Muscle layer of colon (tissue), 2 donors: ENCODE results near the gene ZNF805.
A peak's percentile ranks its signal among the peaks of the same experiment; 100 is the strongest.
"Not testable (repeated sequence)": the region's sequence is repeated elsewhere in the genome, so short reads cannot be mapped to it uniquely, and the experiment has no call there.

Experiments
- H3K27ac ChIP-seq: one replicate; pipeline ENCODE4 v1.7.0; 2013; ENCODE audit warnings: low read depth, mild to moderate bottlenecking, low read length, moderate library complexity
- H3K27me3 ChIP-seq, 2 donors: one replicate each; pipeline ENCODE4 v1.7.0; 2013; ENCODE audit warnings: low read length in 2 of 2, mild to moderate bottlenecking in 2 of 2; ENCODE audit not compliant: insufficient read depth in 2 of 2, control insufficient read depth in 1 of 2
- H3K36me3 ChIP-seq: one replicate; pipeline ENCODE4 v1.7.0; 2013; ENCODE audit warnings: mild to moderate bottlenecking, low read length; ENCODE audit not compliant: insufficient read depth
- H3K4me1 ChIP-seq: one replicate; pipeline ENCODE4 v1.7.0; 2013; ENCODE audit warnings: mild to moderate bottlenecking, low read length; ENCODE audit not compliant: insufficient read depth
- H3K4me3 ChIP-seq, 2 donors: one replicate each; pipeline ENCODE4 v1.7.0; 2013; ENCODE audit warnings: low read length in 2 of 2, low read depth in 1 of 2, mild to moderate bottlenecking in 1 of 2, moderate library complexity in 1 of 2
- H3K9ac ChIP-seq: one replicate; pipeline ENCODE4 v1.7.0; 2013; ENCODE audit warnings: low read length
- H3K9me3 ChIP-seq: one replicate; pipeline ENCODE4 v1.7.0; 2013; ENCODE audit warnings: mild to moderate bottlenecking, low read length
- donor health status: abdominal sarcoma.
- donor health status: Adenocarcinoma of cecum.

The ZNF805 gene

GRCh38 chr19:57240311-57241090 is at the start of gene ZNF805:
Gene ZNF805, plus strand, starts transcription at chr19:57240632. Its CDS starts 260 bp downstream, at chr19:57240892.
- peaks cover 17% of the 10 kb centered on the region for H3K4me1 ChIP-seq

DNA sequence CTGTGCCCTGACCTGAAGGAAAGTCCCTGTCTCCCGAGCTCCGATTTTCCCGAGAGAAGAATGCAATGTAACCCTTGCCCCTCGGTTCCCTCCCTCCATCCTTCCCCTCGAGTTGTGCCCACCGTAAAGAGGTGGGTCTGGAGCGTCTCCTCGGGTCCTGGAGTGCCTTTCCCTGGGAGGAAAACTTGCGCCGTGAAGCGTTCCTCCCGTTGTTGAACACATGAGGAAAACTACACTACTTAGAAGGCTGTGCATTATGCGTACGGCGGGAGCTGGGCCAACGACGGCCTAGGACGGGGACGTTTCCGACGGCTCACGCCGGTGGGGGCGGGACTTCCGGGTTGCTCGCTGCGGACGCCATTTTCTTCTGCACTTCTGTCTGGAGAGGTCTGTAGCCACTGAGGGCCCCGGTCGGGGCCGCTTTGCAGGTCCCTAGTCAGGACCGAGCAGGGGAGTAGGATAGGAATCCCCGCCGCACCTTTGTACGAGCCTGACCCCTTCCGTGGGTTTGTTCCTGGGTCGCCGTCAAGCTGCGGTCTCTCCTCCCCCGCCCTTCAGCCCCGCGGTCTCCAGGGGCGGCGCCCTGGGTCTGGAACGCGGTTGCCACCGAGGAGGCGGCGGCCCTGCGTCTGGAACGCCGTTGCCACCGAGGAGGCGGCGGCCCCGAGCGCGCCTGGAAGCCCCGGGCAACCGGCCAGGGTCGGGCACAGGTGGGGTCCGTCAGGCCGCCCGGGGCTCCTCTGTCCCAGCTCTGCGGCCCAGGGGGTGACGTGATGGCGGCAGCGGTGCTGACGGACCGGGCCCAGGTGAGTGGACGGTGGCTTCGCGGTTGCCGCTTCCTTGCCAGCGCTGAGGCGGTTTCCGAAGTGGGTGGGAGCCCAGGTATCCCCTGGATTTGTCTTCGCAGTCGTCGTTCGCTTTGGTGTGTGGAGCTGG is 49.0 kb upstream of the ZNF805 start, which contains the start of gene ZNF264:
Gene ZNF264, plus strand, starts transcription at position 360 of the 936 bp plus-strand sequence. Its CDS starts 414 bp downstream, at position 774.
- H3K27ac ChIP-seq, result peak within 1 kb of the TSS; percentile 80
- H3K9me3 ChIP-seq, result peaks cover 4% of the 10 kb centered on the region
- peaks cover 15% of the 10 kb centered on the region for H3K4me1 ChIP-seq
- no peaks in the 10 kb centered on the region for H3K27me3 ChIP-seq
- peaks cover 33% of the 10 kb centered on the region for H3K36me3 ChIP-seq
- H3K4me3 ChIP-seq, result peak within 1 kb of the TSS; percentile 84 to 94
- H3K9ac ChIP-seq, result peak within 1 kb of the TSS; percentile 69

More at GRCh38 chr19:57240311-57241090, at the start of gene ZNF805:
- Histone ChIP-seq H3K27ac (peak within 1 kb of the TSS; percentile 77), H3K9ac (peak within 1 kb of the TSS; percentile 96), H3K9me3 (no peaks in the 10 kb centered on the region), H3K4me3 (peak within 1 kb of the TSS; percentile 84 to 93), H3K27me3 (no peaks in the 10 kb centered on the region), H3K36me3 (peaks cover 21% of the 10 kb centered on the region)

GRCh38 chr19:57192077-57192420 is 48.4 kb upstream of the ZNF805 start:
- Histone ChIP-seq H3K4me1 (peaks cover 15% of the 10 kb centered on the region), H3K9ac (peak overlapping the region; percentile 69), H3K4me3 (peak overlapping the region; percentile 84 to 94), H3K9me3 (peaks cover 3% of the 10 kb centered on the region), H3K36me3 (peaks cover 38% of the 10 kb centered on the region), H3K27me3 (no peaks in the 10 kb centered on the region), H3K27ac (peak overlapping the region; percentile 80)

DNA sequence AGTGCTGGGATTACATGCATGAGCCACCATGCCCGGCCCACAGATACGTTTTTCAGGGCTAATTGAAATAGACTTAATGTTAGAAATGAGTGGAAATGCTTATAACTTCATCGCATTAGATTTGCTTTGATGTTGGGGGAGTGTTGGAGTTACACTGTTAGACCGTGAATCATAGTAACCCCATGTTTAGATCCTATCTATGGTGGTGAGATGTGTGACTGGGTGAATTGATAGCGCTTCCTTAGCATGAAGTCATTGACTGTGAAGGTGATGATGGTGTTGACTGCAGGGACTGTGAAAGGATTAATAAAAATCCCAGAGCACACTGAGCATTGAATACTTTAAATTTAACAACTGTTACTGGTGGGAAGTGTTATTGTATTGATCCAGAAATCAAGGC is 47.4 kb upstream of the ZNF805 start:
- no peaks in the 10 kb centered on the region for H3K27me3 ChIP-seq
- no peak overlapping the region for H3K27ac ChIP-seq
- no peak overlapping the region for H3K9ac ChIP-seq
- H3K4me3 ChIP-seq, result peak overlapping the region in 1 of 2 donors; percentile 84
- H3K36me3 ChIP-seq, result peaks cover 47% of the 10 kb centered on the region
- no peaks in the 10 kb centered on the region for H3K9me3 ChIP-seq
- H3K4me1 ChIP-seq, result peaks cover 15% of the 10 kb centered on the region

DNA sequence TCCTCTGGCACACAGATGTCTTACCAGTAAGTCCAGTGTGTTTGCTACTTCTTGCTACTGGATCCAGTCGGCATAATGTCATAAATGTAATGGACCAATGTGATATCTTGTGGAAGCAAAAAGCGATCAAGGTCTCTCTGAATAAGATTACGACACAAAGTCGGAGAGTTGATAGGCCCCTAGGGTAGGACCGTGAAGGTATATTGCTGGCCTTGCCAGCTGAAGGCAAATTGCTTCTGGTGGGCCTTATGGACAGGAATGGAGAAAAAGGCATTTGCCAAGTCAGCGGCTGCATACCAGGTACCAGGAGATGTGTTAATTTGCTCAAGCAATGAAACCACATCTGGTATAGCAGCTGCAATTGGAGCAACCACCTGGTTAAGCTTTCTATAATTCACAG is 42.6 kb upstream of the ZNF805 start:
- not testable (repeated sequence) for H3K9me3 ChIP-seq, H3K27me3 ChIP-seq, H3K27ac ChIP-seq, H3K4me1 ChIP-seq, H3K9ac ChIP-seq, H3K4me3 ChIP-seq
- H3K36me3 ChIP-seq, result peaks cover 74% of the 10 kb centered on the region

DNA sequence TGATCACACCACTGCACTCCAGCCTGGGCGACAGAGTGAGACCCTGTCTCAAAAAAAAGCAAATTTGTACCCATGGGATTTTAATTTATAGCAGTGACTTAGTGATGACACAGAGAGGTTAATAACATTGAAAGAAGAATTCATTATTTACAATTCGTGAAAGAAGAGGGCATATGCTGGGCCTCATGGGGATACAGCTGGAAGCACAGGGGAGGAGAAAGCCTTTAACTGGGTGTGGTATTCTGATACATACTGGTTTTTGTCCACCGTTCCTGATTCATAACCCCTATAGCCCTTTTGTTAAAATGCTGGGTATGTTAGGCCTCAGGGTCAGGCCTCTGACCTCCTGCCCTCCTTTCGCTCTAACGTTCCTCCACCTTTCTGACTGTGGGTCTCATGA is 38.3 kb upstream of the ZNF805 start:
- Histone ChIP-seq H3K36me3 (peaks cover 49% of the 10 kb centered on the region), H3K9ac (no peak overlapping the region), H3K9me3 (no peaks in the 10 kb centered on the region), H3K27ac (no peak overlapping the region), H3K4me1 (no peaks in the 10 kb centered on the region), H3K4me3 (no peak overlapping the region), H3K27me3 (no peaks in the 10 kb centered on the region)

GRCh38 chr19:57210381-57210780 is 30.1 kb upstream of the ZNF805 start:
- H3K27me3 ChIP-seq, result no peaks in the 10 kb centered on the region
- no peaks in the 10 kb centered on the region for H3K9me3 ChIP-seq
- no peak overlapping the region for H3K27ac ChIP-seq
- peaks cover 62% of the 10 kb centered on the region for H3K36me3 ChIP-seq
- H3K4me3 ChIP-seq, result no peak overlapping the region
- H3K9ac ChIP-seq, result no peak overlapping the region
- H3K4me1 ChIP-seq, result no peaks in the 10 kb centered on the region

DNA sequence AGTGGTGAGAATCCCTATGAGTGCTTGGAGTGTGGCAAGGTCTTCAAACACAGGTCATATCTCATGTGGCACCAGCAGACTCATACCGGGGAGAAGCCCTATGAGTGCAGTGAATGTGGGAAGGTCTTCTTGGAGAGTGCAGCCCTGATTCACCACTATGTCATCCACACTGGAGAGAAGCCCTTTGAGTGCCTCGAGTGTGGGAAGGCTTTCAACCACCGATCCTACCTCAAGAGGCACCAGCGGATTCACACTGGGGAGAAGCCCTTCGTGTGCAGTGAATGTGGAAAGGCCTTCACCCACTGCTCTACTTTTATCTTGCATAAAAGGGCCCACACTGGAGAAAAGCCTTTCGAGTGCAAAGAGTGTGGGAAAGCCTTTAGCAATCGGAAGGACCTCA is 28.3 kb upstream of the ZNF805 start:
- no peak overlapping the region for H3K27ac ChIP-seq
- H3K4me3 ChIP-seq, result no peak overlapping the region
- H3K9me3 ChIP-seq, result no peaks in the 10 kb centered on the region
- no peak overlapping the region for H3K9ac ChIP-seq
- H3K36me3 ChIP-seq, result peaks cover 54% of the 10 kb centered on the region
- no peaks in the 10 kb centered on the region for H3K27me3 ChIP-seq
- no peaks in the 10 kb centered on the region for H3K4me1 ChIP-seq

- no peak overlapping the region for H3K4me3 ChIP-seq
- H3K27me3 ChIP-seq, result no peaks in the 10 kb centered on the region
- no peaks in the 10 kb centered on the region for H3K4me1 ChIP-seq
- no peak overlapping the region for H3K9ac ChIP-seq
- no peak overlapping the region for H3K27ac ChIP-seq
- H3K36me3 ChIP-seq, result no peaks in the 10 kb centered on the region
- no peaks in the 10 kb centered on the region for H3K9me3 ChIP-seq
Observed at GRCh38 chr19:57227502-57227901, 12.9 kb upstream of the ZNF805 start.

DNA sequence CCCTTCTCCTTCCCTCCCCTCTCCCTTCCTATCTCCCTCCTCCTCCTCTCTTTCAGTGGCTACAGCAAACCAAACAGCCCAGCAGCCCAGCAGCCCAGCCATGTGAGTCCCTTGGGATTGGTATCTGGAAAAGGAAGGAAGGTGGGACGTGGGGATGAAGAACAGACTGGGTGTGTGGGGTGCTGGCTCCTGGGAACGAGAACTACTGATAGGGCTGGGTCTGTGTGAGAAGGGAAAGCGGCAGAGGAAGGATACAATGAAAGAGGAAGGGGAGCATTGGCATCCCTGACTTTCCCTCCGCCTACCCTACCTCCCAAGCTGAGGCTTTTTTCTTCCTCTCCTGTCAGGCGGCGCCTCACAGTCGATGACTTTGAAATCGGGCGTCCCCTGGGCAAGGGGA is 8.7 kb upstream of the ZNF805 start:
- Histone ChIP-seq H3K9ac (no peak overlapping the region), H3K4me3 (no peak overlapping the region), H3K36me3 (no peaks in the 10 kb centered on the region), H3K27ac (no peak overlapping the region), H3K9me3 (no peaks in the 10 kb centered on the region), H3K27me3 (no peaks in the 10 kb centered on the region), H3K4me1 (no peaks in the 10 kb centered on the region)

DNA sequence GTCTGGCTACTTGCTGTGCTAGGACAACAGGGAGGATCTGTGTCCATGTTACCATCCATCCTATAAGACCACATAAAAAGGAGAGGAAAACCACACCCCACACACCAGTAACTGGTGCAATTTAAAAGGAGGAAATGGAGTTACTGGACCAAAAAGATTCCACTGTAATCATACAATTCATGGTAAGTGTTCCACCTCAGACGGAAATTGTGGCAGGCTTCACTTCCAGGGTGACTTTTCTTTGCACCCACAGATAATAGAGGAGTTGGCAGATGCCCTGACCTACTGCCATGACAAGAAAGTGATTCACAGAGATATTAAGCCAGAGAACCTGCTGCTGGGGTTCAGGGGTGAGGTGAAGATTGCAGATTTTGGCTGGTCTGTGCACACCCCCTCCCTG is 7.2 kb upstream of the ZNF805 start:
- no peak overlapping the region for H3K4me3 ChIP-seq
- H3K27ac ChIP-seq, result no peak overlapping the region
- H3K9ac ChIP-seq, result no peak overlapping the region
- H3K36me3 ChIP-seq, result no peaks in the 10 kb centered on the region
- H3K4me1 ChIP-seq, result no peaks in the 10 kb centered on the region
- no peaks in the 10 kb centered on the region for H3K27me3 ChIP-seq
- no peaks in the 10 kb centered on the region for H3K9me3 ChIP-seq
